ENCODE measurements around the gene IL17REL.

DNA sequence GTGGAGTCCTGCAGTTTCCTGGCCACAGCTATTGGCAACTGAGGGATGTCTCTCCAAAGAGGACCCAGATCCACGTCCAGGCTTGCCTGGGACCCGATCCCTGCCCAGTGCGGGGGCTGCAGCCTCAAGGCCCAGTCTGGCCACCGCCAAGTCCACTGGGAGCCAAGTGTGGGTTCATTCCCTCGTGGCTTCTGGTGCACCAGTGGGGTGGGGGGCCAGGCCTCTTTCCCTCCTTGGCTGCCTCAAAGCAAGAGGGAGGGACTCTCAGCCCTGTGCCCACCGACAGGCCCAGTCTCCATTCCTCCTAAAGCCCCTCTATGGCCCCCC lies 65.3 kb downstream of the IL17REL start:
- TF ChIP-seq, protein P1, sequence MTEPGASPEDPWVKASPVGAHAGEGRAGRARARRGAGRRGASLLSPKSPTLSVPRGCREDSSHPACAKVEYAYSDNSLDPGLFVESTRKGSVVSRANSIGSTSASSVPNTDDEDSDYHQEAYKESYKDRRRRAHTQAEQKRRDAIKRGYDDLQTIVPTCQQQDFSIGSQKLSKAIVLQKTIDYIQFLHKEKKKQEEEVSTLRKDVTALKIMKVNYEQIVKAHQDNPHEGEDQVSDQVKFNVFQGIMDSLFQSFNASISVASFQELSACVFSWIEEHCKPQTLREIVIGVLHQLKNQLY (CRISPR knock-in tag; IDR thresholded peaks at IDR 0.05): no peak
- TF ChIP-seq RAD21 (CRISPR knock-in tag; IDR thresholded peaks at IDR 0.05) (no peak), ZNF12 (CRISPR knock-in tag; IDR thresholded peaks at IDR 0.05) (no peak), NFYB (CRISPR knock-in tag; IDR thresholded peaks at IDR 0.05) (no peak), ZNF781 (CRISPR knock-in tag; IDR thresholded peaks at IDR 0.05; ENCODE audit: borderline replicate concordance, not compliant biosample characterization) (no peak), SAFB2 (CRISPR knock-in tag; IDR thresholded peaks at IDR 0.05; ENCODE audit: borderline replicate concordance, low read depth) (no peak), ZBTB1 (CRISPR knock-in tag; IDR thresholded peaks at IDR 0.05; ENCODE audit: borderline replicate concordance) (no peak), NAIF1 (CRISPR knock-in tag; IDR thresholded peaks at IDR 0.05; ENCODE audit: borderline replicate concordance) (no peak), MTA3 (CRISPR knock-in tag; IDR thresholded peaks at IDR 0.05) (no peak)
- TF ChIP-seq, protein P2, sequence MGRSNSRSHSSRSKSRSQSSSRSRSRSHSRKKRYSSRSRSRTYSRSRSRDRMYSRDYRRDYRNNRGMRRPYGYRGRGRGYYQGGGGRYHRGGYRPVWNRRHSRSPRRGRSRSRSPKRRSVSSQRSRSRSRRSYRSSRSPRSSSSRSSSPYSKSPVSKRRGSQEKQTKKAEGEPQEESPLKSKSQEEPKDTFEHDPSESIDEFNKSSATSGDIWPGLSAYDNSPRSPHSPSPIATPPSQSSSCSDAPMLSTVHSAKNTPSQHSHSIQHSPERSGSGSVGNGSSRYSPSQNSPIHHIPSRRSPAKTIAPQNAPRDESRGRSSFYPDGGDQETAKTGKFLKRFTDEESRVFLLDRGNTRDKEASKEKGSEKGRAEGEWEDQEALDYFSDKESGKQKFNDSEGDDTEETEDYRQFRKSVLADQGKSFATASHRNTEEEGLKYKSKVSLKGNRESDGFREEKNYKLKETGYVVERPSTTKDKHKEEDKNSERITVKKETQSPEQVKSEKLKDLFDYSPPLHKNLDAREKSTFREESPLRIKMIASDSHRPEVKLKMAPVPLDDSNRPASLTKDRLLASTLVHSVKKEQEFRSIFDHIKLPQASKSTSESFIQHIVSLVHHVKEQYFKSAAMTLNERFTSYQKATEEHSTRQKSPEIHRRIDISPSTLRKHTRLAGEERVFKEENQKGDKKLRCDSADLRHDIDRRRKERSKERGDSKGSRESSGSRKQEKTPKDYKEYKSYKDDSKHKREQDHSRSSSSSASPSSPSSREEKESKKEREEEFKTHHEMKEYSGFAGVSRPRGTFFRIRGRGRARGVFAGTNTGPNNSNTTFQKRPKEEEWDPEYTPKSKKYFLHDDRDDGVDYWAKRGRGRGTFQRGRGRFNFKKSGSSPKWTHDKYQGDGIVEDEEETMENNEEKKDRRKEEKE (IDR thresholded peaks at IDR 0.05): no peak
- TF ChIP-seq, protein P3, sequence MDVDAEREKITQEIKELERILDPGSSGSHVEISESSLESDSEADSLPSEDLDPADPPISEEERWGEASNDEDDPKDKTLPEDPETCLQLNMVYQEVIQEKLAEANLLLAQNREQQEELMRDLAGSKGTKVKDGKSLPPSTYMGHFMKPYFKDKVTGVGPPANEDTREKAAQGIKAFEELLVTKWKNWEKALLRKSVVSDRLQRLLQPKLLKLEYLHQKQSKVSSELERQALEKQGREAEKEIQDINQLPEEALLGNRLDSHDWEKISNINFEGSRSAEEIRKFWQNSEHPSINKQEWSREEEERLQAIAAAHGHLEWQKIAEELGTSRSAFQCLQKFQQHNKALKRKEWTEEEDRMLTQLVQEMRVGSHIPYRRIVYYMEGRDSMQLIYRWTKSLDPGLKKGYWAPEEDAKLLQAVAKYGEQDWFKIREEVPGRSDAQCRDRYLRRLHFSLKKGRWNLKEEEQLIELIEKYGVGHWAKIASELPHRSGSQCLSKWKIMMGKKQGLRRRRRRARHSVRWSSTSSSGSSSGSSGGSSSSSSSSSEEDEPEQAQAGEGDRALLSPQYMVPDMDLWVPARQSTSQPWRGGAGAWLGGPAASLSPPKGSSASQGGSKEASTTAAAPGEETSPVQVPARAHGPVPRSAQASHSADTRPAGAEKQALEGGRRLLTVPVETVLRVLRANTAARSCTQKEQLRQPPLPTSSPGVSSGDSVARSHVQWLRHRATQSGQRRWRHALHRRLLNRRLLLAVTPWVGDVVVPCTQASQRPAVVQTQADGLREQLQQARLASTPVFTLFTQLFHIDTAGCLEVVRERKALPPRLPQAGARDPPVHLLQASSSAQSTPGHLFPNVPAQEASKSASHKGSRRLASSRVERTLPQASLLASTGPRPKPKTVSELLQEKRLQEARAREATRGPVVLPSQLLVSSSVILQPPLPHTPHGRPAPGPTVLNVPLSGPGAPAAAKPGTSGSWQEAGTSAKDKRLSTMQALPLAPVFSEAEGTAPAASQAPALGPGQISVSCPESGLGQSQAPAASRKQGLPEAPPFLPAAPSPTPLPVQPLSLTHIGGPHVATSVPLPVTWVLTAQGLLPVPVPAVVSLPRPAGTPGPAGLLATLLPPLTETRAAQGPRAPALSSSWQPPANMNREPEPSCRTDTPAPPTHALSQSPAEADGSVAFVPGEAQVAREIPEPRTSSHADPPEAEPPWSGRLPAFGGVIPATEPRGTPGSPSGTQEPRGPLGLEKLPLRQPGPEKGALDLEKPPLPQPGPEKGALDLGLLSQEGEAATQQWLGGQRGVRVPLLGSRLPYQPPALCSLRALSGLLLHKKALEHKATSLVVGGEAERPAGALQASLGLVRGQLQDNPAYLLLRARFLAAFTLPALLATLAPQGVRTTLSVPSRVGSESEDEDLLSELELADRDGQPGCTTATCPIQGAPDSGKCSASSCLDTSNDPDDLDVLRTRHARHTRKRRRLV (CRISPR knock-in tag; IDR thresholded peaks at IDR 0.05): no peak
- TF ChIP-seq, protein P4, sequence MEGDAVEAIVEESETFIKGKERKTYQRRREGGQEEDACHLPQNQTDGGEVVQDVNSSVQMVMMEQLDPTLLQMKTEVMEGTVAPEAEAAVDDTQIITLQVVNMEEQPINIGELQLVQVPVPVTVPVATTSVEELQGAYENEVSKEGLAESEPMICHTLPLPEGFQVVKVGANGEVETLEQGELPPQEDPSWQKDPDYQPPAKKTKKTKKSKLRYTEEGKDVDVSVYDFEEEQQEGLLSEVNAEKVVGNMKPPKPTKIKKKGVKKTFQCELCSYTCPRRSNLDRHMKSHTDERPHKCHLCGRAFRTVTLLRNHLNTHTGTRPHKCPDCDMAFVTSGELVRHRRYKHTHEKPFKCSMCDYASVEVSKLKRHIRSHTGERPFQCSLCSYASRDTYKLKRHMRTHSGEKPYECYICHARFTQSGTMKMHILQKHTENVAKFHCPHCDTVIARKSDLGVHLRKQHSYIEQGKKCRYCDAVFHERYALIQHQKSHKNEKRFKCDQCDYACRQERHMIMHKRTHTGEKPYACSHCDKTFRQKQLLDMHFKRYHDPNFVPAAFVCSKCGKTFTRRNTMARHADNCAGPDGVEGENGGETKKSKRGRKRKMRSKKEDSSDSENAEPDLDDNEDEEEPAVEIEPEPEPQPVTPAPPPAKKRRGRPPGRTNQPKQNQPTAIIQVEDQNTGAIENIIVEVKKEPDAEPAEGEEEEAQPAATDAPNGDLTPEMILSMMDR (CRISPR knock-in tag; IDR thresholded peaks at IDR 0.05): no peak
- TF ChIP-seq, protein P5, sequence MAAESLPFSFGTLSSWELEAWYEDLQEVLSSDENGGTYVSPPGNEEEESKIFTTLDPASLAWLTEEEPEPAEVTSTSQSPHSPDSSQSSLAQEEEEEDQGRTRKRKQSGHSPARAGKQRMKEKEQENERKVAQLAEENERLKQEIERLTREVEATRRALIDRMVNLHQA (CRISPR knock-in tag; IDR thresholded peaks at IDR 0.05): no peak

All from HepG2 (cell line).